PC-3 (cell line): ENCODE measurements around the gene MRPL20.

ENCODE experiments used
- EZH2 ChIP-seq: fragments of 300-600 bp; sonication (generic); IDR thresholded peaks from one replicate; pipeline ENCODE4 v1.6.1; 2017; ENCODE audit warnings: antibody characterized with exemption, mild to moderate bottlenecking, low read length; ENCODE audit not compliant: unreplicated experiment
- EZH2phosphoT487 ChIP-seq: fragments of 300-600 bp; sonication (generic); IDR thresholded peaks from 2 replicates; pipeline ENCODE4 v1.6.1; 2018; ENCODE audit warnings: mild to moderate bottlenecking, antibody characterized with exemption, low read length, borderline replicate concordance
- TF ChIP-seq, protein P1 (sequence below): fragments of 300-600 bp; sonication (generic); conservative IDR thresholded peaks from 2 replicates; pipeline ENCODE4 v1.5.1; 2017; ENCODE audit warnings: antibody characterized with exemption, low read depth, mild to moderate bottlenecking, low read length

GRCh38 chr1:1438531-1439381, 31.7 kb upstream of the MRPL20 start:
- TF ChIP-seq, protein P1, sequence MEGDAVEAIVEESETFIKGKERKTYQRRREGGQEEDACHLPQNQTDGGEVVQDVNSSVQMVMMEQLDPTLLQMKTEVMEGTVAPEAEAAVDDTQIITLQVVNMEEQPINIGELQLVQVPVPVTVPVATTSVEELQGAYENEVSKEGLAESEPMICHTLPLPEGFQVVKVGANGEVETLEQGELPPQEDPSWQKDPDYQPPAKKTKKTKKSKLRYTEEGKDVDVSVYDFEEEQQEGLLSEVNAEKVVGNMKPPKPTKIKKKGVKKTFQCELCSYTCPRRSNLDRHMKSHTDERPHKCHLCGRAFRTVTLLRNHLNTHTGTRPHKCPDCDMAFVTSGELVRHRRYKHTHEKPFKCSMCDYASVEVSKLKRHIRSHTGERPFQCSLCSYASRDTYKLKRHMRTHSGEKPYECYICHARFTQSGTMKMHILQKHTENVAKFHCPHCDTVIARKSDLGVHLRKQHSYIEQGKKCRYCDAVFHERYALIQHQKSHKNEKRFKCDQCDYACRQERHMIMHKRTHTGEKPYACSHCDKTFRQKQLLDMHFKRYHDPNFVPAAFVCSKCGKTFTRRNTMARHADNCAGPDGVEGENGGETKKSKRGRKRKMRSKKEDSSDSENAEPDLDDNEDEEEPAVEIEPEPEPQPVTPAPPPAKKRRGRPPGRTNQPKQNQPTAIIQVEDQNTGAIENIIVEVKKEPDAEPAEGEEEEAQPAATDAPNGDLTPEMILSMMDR: no peak
- TF ChIP-seq EZH2phosphoT487 (no peak), EZH2 (no peak)
